Right lobe of liver (tissue), 4 donors: ENCODE results near the gene CASR.

Experiments
- POLR2A ChIP-seq: fragments of 450-650 bp; IDR thresholded peaks from one replicate; pipeline ENCODE4 v1.6.1; 2017; ENCODE audit warnings: antibody characterized with exemption, mild to moderate bottlenecking
- TF ChIP-seq, protein P1 (sequence below), 4 donors: fragments of 200-600 bp in 3 of 4; fragments of 450-650 bp in 1 of 4; IDR thresholded peaks; one replicate each; pipeline versions ENCODE4 v1.5.1 to v1.8.0; 2016 to 2022; ENCODE audit warnings: antibody characterized with exemption in 4 of 4, mild to moderate bottlenecking in 2 of 4
- donor health status: DM: no; HTN: no; CAD: no.
- donor health status: DM: no; HTN: no; CAD: no.
- donor health status: DM: no; HTN: yes; CAD: no.

DNA sequence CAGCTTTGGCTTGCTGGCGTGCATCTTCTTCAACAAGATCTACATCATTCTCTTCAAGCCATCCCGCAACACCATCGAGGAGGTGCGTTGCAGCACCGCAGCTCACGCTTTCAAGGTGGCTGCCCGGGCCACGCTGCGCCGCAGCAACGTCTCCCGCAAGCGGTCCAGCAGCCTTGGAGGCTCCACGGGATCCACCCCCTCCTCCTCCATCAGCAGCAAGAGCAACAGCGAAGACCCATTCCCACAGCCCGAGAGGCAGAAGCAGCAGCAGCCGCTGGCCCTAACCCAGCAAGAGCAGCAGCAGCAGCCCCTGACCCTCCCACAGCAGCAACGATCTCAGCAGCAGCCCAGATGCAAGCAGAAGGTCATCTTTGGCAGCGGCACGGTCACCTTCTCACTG, 101.0 kb downstream of the CASR start:
- TF ChIP-seq, protein P1, sequence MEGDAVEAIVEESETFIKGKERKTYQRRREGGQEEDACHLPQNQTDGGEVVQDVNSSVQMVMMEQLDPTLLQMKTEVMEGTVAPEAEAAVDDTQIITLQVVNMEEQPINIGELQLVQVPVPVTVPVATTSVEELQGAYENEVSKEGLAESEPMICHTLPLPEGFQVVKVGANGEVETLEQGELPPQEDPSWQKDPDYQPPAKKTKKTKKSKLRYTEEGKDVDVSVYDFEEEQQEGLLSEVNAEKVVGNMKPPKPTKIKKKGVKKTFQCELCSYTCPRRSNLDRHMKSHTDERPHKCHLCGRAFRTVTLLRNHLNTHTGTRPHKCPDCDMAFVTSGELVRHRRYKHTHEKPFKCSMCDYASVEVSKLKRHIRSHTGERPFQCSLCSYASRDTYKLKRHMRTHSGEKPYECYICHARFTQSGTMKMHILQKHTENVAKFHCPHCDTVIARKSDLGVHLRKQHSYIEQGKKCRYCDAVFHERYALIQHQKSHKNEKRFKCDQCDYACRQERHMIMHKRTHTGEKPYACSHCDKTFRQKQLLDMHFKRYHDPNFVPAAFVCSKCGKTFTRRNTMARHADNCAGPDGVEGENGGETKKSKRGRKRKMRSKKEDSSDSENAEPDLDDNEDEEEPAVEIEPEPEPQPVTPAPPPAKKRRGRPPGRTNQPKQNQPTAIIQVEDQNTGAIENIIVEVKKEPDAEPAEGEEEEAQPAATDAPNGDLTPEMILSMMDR (IDR thresholded peaks at IDR 0.05), result no peak
- TF ChIP-seq POLR2A, result no peak
